GM21825 (cell line): ENCODE measurements around the gene STPG4.
"Not testable (repeated sequence)": the region's sequence is repeated elsewhere in the genome, so short reads cannot be mapped to it uniquely, and the experiment has no call there.

ENCODE experiments used
- ATAC-seq: cut with Tn5 transposase; IDR thresholded peaks from one replicate; pipeline ENCODE4 v1.9.1; 2021; ENCODE audit warnings: mild to moderate bottlenecking, moderate library complexity; ENCODE audit not compliant: unreplicated experiment

The STPG4 gene, protein sequence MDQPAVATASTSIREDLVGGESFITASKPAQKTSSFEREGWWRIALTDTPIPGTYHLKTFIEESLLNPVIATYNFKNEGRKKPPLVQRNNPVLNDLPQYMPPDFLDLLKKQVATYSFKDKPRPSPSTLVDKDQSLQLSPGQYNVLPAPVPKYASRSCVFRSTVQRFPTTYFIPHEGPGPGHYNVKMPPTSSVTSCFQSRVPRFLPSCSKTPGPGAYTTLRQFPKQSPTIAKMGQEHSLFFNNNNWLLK

DNA sequence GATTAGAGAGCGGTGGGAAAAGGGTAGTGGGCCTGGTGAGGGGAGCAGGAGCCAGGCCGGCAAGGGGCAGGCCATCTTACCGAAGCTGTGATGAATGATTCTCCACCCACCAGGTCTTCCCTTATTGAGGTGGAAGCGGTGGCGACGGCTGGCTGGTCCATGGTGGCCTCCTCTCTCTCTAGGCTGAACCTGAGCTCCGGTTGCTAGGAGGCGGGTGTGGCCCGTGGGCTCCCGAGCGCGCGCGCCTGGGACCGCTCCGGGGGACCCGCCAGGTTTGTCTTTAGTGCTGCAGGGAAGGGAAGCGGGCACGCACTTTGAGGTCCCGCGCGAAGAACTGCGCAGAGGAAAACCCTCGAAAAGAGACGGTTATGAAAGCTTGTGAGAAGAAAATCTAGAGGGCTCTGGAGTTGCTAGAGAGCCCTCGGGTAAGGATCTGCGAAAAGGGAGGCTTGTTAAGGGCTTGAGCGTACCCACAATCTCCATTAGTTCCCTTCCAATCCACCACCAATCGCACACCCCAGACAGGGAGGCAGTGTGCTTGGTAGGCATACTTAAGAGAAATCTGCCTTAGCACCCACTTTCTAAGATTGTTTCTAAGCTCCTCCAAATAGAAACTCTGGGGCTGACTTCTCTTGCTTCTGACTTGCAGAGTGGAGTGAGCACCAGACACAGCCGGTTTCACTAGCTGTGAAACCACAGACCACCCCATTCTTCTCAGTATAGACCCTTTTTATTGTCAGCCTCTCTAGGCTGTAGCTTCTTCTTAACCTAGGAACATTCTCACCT, at the start of gene STPG4:
STPG4 (minus strand) TSS at position 218 of the 786 bp plus-strand sequence; CDS start at position 161, 57 bp downstream.
- ATAC-seq, result no peak

DNA sequence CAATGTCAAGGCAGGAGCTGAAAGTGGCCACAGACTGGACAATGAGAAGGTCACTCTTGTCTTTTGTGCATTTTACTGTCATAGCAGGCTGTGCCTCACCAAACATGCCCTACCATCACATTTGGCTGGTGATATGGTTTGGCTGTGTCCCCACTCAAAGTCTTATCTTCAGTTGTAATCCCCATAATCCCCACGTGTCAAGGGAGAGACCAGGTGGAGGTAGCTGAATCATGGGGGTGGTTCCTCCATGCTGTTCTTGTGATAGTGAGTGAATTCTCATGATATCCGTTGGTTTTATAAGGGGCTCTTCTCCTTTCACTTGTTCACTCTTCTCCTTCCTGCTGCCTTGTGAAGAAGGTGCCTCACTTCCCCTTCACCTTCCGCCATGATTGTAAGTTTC, 49.6 kb upstream of the STPG4 start:
- ATAC-seq, result no peak

DNA sequence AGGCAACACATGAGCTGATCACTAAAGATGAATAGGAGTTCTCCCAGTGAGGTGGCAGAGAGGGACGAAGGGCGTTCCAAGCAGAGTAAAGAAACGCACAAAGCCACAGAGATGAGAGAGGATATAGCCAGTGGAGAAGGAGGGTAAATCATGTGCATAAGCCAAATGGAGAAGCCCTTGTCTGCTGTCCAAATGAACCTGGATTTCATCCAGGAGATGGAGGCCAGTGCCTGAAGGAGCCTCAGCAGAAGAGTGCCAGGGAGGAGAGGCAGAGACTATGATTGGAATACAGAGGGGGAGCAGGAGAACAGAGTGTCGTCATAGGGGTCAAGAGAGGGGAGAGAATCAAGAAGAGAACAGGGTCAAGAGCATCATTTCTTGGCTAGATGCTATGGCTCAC, 48.9 kb upstream of the STPG4 start:
- ATAC-seq, result no peak

DNA sequence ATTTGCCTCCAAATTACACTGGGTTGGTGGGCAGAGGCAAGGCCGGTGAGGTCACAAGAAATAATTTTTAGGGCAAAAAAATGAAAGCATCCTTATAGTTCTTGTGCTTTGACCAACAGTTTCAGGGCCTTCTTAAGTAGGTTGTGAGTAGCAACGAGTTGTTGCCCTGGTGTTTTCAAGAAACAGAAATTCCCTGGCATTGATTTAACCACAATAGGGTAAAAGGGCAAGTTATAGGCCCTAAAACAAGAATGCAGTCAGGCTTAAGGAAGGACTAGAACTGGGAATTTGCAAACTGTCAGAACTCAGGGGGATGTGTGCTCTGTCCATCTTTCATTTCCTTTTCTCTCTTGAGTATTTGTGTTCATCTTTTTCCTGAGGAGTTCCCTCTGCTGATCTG, 46.1 kb upstream of the STPG4 start:
- no peak for ATAC-seq

DNA sequence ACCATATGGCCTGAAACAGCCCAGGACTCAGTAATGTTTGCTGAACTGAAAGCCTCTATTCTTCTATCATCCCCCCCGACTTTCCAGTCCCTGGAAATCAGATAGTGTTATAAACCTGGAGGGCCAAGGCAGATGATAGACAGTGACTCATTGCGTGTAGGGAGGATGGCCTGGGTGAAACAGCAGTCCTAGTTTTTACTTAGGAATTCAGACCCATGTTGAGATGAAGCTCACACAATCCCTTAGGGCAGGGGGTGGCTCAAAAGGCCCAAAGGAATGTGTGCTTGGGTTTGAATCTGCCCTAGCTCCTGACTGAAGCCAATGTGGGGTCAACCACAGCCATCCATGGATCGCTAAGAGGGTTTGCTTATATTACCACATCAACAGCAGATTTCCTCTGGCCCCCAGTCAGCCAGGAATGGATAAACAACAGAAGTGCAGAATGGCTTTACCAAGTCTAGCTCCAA, 43.9 kb upstream of the STPG4 start:
- ATAC-seq, result no peak

DNA sequence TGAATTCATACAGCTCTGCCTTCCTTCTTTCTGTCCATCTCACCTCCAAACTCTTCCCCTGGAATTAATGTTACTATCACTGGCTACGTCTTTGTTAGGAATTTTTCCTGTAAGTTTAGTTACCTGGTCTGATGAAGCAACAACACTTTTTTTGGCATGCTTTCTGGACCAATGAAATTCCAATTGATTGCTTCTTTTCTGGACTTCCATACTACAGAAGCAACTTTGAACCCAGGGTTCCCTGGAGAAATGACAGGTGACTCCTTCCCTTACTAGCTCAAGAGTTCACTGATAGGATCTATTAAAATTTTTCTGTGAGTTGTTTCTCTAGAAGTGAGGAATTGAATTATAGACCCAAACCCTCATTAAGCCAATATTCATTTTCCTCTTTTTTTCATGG, 41.4 kb upstream of the STPG4 start:
- no peak for ATAC-seq

DNA sequence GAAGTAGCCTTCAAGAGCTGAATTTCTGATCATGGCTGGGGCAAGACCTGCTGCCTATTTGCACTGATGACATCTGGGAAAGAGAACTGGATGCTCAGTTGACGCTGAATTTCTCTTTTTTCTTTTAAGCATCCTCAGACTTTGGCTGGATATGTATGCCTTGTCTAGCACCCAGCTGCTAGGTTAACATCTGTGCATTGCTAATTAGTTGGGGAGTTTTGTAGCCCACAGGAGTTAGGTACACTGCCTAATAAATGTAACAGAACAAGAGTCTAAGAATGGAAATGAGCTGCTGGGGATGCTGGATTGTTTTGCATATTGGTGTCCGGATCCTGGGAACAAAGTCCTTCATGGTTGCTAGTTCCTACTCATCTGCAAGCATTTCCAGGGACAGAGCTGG, 40.9 kb upstream of the STPG4 start:
- ATAC-seq, result no peak

DNA sequence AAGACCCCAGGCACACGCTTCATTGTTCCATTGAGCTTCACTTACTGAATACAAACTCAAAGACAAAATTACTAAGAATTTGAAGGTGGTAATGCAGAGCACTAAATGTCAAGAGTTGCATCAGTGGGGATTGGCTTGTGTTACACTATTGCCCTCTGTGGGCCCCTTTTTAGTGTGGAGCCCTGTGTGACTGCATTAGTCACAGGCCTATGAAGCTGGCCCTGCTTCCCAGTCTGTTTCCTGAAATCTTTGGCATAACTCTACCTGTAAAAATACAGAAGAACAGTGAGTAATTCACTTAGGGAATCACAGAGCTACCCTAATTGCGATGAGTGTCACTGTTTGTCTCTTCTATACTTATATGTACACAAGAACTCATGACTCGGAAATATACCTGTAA, 40.0 kb upstream of the STPG4 start:
- ATAC-seq, result no peak

DNA sequence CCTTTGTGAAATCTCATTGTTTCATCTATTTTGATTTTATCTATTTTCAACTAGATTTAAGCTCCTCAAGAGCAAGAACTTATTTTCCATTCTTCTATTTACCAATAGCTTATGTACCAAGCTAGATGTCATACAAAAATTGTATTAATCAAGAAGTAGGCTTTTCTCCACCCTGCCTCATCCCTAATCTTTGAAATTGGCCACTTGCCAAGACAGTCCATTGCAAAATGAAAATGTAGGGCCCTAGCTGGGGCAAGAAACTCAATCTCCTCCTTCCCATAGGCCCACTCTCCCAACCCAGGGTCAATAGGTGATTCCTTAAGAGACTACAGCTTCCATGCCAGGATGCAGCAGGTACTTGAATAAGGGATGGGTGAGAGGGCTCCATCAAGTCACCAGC, 39.3 kb upstream of the STPG4 start:
- no peak for ATAC-seq

DNA sequence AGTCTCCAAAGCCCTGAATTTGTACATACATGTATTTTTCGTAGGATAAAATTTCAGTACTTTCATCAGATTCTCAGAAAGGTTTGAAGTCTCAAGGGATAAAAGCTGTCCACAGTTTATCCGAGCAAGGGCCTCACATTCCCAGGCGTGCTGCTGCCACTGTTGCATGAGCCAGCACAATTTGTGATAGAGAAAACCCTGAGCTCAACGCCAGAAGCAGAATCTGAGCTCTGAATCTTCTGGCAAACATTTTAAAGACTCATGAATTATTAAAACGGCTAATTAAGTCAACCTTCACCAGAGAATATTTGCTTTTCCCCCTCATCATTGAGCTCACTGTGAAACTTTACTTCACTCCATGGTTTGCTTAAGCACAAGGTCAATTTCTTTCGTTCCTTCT, 38.5 kb upstream of the STPG4 start:
- ATAC-seq, result no peak

DNA sequence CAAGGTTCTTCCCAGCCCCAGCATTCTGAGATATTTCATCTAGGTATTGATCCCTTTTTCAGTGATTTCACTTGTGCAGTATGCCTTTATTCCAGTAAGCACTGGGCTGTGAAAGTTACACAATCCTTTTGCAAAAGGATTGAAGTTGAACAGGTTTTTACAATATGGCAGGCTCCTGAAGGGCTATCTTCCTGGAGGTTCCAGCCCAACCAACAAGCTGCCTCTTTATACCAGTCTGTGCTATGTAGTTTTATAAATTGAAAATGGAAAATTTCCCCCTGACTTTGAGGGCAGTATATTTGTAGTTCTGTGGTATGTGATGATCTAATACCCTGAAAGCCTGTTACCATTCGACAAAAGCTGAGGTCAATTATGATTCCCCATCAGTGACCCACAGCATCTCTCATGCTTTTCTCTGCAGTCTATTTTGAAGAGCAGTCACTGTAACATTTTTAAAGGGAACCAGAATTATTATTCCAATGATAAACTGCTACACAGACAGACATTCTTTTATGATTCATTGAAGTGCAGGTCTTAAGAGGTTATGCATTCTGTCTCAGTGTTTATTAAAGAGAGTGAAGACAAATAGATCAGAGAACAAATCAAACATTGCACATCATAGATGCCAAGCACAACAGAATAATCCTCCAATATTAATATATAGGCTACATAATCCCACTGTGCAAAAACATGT, 35.2 kb upstream of the STPG4 start:
- no peak for ATAC-seq

DNA sequence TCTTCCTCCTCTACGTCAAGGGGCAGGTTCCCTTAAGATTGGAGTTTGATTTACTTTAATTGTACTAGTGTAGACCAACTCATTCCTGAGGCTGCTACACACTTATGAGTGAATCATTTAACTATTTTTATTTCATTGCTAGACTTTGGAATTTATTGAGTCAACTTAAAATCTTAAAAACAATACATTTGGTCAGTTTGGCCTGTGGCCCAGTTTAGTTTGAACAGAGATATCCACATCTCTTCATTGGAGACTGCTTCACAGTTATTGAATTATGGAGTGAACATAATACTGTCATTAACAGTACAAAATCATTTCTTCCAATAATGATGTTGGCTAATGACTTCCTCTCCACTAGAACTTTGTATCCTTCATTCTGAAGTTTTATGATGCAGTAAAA, 34.5 kb upstream of the STPG4 start:
- no peak for ATAC-seq

DNA sequence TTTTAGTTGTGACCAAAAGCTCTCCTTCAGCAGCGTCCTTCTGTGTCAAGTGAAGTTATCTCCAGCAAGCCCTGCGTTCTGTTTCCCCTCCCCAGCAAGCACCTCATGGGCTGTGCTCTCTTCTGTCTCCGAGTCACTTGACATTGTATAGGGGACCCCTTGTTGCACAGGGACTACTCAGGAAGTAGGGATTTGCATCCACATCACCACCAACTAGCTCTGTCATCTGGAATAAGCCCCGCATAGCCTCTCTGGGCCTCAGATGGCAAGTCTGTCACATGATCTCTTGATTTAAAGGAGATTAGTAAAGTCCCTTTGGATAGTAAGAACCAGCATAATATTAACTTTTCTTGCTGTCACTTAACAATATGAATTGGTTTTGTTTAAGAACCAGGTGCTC, 32.0 kb upstream of the STPG4 start:
- ATAC-seq, result no peak

DNA sequence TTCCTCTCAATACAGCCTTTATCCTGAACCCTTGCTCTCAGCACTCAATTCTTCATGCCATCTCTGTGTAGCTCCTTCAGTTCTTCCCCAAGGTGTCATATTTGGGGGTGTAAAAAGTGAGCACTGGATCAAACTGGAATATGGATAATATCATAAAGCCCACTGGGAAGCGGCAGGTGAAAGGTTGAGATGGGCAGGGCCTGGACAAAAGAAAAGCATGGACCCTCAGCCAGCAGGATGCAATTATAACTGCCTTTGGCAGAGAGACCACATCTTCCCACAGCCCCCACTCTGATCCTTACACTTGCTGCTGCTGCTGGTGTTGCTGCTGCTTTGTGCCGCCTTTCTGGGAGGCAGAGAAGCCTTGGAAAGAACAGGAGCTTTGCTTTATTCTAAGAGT, 31.2 kb upstream of the STPG4 start:
- no peak for ATAC-seq

DNA sequence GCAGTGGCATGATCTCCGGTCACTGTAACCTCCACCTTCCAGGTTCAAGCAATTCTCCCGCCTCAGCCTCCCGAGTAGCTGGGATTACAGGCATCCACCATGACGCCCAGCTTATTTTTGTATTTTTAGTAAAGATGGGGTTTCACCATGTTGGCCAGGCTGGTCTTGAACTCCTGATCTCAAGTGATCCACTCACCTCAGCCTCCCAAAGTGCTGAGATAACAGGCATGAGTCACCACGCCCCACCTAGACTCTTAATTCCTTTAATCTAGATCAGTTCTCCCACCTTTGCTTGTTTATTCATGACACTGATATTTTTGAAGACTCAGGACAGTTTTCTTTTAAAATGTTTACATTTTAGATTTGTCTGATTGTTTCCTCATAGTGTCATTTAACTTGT, 30.0 kb upstream of the STPG4 start:
- not testable (repeated sequence) for ATAC-seq

DNA sequence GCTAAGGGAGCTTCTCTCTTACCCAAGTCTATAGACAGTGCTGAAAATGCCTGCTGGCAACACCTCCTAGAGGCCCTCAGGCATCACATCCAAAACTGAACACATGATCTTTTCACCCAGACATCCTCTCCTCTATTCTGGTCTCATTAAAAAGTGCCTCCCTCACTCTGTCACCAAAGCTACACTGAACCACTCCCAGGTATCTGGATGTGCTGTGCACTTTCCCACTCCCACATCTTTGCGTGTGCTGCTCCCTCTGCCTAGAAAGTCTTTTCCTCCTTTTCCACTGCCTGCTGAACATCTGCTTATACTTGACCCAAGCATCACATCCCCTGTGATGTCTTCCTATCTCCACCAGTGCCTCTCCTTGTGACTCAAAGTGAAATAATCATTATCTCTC, 26.1 kb upstream of the STPG4 start:
- no peak for ATAC-seq

DNA sequence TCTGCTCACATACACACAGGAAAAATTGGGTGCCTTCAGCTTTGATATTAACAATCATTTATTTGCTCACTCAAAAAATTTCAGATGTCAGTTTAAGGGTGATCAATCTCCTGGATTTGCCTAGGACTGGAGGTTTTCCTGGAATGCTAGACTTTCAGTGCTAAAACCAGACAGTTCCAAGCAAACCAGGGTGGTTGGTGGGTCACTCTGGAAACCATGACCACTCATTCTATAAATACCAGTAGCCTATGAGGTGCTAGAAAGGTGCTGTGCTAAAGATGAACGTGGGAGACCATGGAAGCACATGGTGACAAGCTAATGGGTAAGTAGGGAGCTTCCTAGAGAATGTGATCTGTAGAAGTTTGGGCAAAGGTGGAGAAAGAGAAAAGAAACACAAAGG, 25.4 kb upstream of the STPG4 start:
- no peak for ATAC-seq

DNA sequence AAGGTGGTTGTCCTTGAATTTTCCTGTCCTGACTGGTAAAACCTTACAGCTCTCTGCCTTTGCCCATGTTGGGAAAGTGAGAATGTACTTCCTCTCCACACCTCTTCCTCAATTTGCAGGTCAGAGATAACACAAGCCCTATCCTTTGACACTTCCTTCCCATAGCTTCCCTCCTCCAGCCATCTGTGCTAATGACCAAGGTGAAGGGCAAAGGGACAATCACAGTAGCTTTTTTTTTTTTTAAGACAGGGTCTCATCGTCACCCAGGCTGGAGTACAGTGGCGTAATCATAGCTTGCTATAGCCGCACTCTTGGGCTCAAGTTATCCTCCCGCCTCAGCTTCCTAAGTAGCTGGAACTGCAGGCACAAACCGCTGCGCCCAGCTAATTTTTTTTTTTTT, 24.3 kb upstream of the STPG4 start:
- ATAC-seq, result no peak

DNA sequence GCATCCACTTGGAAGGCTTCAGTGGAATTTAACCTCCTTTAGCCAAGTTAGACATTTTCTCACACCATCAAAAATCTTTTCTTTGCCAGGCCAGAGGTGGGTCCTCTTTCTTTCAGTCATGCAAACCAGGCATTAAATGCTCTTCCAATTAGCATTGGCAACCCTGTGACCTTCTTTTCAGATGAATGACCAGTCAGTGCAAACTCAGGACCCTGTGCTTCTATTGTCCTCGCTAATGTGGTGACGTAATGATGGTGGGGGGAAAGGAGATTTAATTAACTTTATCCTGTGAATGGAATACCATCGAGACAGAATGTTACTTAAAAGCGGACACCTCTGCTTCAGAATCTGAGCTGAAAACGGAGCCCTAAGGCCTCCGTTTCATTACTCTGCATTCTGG, 23.2 kb upstream of the STPG4 start:
- ATAC-seq, result no peak

DNA sequence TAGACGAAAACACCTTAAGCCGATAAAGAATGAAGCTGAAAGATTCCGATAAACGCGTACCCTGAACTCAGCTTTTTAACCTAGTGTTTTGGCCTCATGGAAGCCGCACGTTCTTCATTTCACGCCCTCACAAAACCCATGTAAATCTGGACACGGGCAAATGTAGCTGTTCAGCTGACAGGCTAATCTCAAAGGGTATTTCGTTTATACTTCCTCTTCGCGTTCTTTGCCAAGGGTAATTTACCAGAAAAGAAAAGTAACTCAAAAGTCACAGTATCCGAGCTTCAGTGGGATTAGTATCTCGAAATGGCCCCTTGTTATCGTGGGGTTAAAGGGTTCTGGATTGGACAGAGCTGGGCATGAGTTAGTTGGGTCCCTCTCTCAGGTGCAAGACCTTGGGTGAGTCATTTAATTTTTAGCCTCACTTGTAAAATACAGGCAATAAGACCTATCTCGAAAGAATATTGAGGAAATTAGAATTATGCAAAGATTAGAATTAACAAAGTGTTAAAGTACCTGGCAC, 22.0 kb upstream of the STPG4 start:
- ATAC-seq, result peak; percentile 3

DNA sequence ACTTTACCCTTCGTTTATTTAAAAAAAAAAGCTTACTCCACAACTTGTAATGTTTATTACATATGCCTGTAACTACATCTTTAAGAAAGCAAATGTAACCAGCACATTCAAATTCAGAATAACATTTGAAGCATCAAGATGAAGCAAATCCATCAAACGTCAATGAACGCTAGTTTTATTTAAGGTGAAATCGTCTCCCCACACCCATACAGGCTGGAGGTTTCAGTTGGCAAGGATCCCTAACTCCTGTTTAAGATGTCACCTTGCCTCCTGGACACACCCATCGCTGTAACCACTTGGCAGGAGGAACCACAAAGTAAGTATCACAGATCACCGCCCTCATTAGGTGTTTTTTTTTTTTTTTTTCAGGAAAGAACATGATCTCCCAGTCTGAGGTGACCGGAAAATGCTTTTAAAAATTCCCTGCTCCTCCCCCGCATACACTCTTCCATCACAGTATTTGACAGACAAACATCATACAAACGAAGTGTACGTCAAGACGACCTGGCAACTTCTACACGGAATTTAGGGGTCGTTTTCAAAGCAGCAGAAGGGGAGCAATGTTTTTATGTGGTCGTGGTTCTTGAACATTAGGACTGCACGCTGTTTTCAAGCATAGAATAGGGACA, 19.7 kb upstream of the STPG4 start:
- no peak for ATAC-seq
